GM20431 (cell line): Measurements from ENCODE around the gene NDST1.
"Not testable (repeated sequence)": the region's sequence is repeated elsewhere in the genome, so short reads cannot be mapped to it uniquely, and the experiment has no call there.

Experiments
- in situ Hi-C: fragments of 300-500 bp; cut with MseI, MboI; formaldehyde crosslinking; loops from one replicate; pipeline ENCODE4 v1.15.0; 2020; ENCODE audit warnings: low sequenced_read_pairs; ENCODE audit not compliant: unreplicated experiment

The NDST1 gene

GRCh38 chr5:150505816-150506215 lies 2.1 kb upstream of the NDST1 start:
- in situ Hi-C loops, result no loop called here

GRCh38 chr5:150506571-150507473 lies 1.1 kb upstream of the NDST1 start:
- in situ Hi-C loops, result no loop called here

GRCh38 chr5:150508277-150508640 lies 328 bp downstream of the NDST1 start:
- in situ Hi-C loops, result no loop called here

- in situ Hi-C loops, result no loop called here
These were observed 897 bp downstream of the NDST1 start for GRCh38 chr5:150508828-150509227.

GRCh38 chr5:150509992-150510391 lies 2.1 kb downstream of the NDST1 start:
- in situ Hi-C loops, result no loop called here

GRCh38 chr5:150510460-150511263 lies 2.7 kb downstream of the NDST1 start:
- in situ Hi-C loops, result no loop called here

GRCh38 chr5:150511578-150512367 lies 3.8 kb downstream of the NDST1 start:
- in situ Hi-C loops, result no loop called here

GRCh38 chr5:150512368-150512747 lies 4.4 kb downstream of the NDST1 start:
- in situ Hi-C loops, result no loop called here

- in situ Hi-C loops, result no loop called here
These were observed 5.7 kb downstream of the NDST1 start for GRCh38 chr5:150513375-150514309.

- in situ Hi-C loops, result no loop called here
These were observed 6.8 kb downstream of the NDST1 start for GRCh38 chr5:150514708-150515211.

GRCh38 chr5:150515446-150515845 lies 7.5 kb downstream of the NDST1 start:
- in situ Hi-C loops, result no loop called here

- in situ Hi-C loops, result no loop called here
These were observed 8.1 kb downstream of the NDST1 start for GRCh38 chr5:150516011-150516410.

- in situ Hi-C loops, result no loop called here
These were observed 9.6 kb downstream of the NDST1 start for GRCh38 chr5:150517272-150518152.

GRCh38 chr5:150518712-150519559 lies 11.0 kb downstream of the NDST1 start:
- in situ Hi-C loops, result not testable (repeated sequence)

- in situ Hi-C loops, result no loop called here
These were observed 11.6 kb downstream of the NDST1 start for GRCh38 chr5:150519560-150519945.

- in situ Hi-C loops, result loop anchor here (10.0 kb wide), 1 partner anchor 55 kb away; no protein-coding TSS in a partner anchor
These were observed 12.0 kb downstream of the NDST1 start for GRCh38 chr5:150519978-150520377.
